ENCODE data around the gene TNIK. TPM values are rescaled to one million over a fixed set of nuclear protein-coding genes. Genes with fewer than 3 reads are reported as not detected.

TNIK gene
- total and polyA plus RNA-seq, 4 donors, result 3.7 to 9.8 (median 5.2) TPM

DNA sequence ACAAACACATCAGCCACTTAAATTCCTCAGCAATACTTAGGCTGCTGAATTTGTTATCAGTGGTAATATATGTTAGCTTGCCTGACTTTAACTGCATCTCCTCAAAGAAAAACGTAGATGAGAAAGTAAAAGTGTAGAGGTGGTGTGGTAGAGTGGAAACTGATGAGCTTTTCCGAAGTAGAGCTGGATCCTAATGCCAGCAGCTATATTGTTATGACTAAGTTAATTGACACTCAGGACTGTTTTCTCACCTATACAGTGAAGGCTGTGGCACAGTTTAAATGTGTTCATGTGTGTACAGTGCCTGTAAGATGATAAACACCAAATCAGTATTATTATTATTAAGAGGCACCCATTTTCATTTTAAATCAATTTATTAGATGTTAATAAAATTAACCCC is 174.9 kb downstream of the TNIK start:
- DNase-seq (ENCODE audit: low spot score), result no peak
- TF ChIP-seq, protein P1, sequence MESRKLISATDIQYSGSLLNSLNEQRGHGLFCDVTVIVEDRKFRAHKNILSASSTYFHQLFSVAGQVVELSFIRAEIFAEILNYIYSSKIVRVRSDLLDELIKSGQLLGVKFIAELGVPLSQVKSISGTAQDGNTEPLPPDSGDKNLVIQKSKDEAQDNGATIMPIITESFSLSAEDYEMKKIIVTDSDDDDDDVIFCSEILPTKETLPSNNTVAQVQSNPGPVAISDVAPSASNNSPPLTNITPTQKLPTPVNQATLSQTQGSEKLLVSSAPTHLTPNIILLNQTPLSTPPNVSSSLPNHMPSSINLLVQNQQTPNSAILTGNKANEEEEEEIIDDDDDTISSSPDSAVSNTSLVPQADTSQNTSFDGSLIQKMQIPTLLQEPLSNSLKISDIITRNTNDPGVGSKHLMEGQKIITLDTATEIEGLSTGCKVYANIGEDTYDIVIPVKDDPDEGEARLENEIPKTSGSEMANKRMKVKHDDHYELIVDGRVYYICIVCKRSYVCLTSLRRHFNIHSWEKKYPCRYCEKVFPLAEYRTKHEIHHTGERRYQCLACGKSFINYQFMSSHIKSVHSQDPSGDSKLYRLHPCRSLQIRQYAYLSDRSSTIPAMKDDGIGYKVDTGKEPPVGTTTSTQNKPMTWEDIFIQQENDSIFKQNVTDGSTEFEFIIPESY (IDR thresholded peaks at IDR 0.05), result no peak
- no peak for TF ChIP-seq GABPA (IDR thresholded peaks at IDR 0.05 in 1 of 2, conservative IDR thresholded peaks at IDR 0.05 in 1 of 2)
- TF ChIP-seq FOXA2 (IDR thresholded peaks at IDR 0.05), result no peak
- TF ChIP-seq, protein P2, sequence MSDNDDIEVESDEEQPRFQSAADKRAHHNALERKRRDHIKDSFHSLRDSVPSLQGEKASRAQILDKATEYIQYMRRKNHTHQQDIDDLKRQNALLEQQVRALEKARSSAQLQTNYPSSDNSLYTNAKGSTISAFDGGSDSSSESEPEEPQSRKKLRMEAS (IDR thresholded peaks at IDR 0.05), result no peak
- TF ChIP-seq HNF4G (IDR thresholded peaks at IDR 0.05), result no peak
- no peak for TF ChIP-seq JUND (IDR thresholded peaks at IDR 0.05)
- no peak for TF ChIP-seq EGR1 (IDR thresholded peaks at IDR 0.05; ENCODE audit: low read depth in 2 of 2)
- TF ChIP-seq, protein P3, sequence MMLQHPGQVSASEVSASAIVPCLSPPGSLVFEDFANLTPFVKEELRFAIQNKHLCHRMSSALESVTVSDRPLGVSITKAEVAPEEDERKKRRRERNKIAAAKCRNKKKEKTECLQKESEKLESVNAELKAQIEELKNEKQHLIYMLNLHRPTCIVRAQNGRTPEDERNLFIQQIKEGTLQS (IDR thresholded peaks at IDR 0.05), result no peak
- TF ChIP-seq HNF4A (conservative IDR thresholded peaks at IDR 0.05), result no peak
- no peak for TF ChIP-seq SP1 (IDR thresholded peaks at IDR 0.05)
- no peak for TF ChIP-seq YY1 (IDR thresholded peaks at IDR 0.05)
- TF ChIP-seq, protein P4, sequence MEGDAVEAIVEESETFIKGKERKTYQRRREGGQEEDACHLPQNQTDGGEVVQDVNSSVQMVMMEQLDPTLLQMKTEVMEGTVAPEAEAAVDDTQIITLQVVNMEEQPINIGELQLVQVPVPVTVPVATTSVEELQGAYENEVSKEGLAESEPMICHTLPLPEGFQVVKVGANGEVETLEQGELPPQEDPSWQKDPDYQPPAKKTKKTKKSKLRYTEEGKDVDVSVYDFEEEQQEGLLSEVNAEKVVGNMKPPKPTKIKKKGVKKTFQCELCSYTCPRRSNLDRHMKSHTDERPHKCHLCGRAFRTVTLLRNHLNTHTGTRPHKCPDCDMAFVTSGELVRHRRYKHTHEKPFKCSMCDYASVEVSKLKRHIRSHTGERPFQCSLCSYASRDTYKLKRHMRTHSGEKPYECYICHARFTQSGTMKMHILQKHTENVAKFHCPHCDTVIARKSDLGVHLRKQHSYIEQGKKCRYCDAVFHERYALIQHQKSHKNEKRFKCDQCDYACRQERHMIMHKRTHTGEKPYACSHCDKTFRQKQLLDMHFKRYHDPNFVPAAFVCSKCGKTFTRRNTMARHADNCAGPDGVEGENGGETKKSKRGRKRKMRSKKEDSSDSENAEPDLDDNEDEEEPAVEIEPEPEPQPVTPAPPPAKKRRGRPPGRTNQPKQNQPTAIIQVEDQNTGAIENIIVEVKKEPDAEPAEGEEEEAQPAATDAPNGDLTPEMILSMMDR (IDR thresholded peaks at IDR 0.05; ENCODE audit: low read depth, low read length, missing input control), result no peak
- no peak for TF ChIP-seq TAF1 (conservative IDR thresholded peaks at IDR 0.05)
- TF ChIP-seq FOXA1 (IDR thresholded peaks at IDR 0.05), result no peak
- TF ChIP-seq, protein P5, sequence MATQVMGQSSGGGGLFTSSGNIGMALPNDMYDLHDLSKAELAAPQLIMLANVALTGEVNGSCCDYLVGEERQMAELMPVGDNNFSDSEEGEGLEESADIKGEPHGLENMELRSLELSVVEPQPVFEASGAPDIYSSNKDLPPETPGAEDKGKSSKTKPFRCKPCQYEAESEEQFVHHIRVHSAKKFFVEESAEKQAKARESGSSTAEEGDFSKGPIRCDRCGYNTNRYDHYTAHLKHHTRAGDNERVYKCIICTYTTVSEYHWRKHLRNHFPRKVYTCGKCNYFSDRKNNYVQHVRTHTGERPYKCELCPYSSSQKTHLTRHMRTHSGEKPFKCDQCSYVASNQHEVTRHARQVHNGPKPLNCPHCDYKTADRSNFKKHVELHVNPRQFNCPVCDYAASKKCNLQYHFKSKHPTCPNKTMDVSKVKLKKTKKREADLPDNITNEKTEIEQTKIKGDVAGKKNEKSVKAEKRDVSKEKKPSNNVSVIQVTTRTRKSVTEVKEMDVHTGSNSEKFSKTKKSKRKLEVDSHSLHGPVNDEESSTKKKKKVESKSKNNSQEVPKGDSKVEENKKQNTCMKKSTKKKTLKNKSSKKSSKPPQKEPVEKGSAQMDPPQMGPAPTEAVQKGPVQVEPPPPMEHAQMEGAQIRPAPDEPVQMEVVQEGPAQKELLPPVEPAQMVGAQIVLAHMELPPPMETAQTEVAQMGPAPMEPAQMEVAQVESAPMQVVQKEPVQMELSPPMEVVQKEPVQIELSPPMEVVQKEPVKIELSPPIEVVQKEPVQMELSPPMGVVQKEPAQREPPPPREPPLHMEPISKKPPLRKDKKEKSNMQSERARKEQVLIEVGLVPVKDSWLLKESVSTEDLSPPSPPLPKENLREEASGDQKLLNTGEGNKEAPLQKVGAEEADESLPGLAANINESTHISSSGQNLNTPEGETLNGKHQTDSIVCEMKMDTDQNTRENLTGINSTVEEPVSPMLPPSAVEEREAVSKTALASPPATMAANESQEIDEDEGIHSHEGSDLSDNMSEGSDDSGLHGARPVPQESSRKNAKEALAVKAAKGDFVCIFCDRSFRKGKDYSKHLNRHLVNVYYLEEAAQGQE (IDR thresholded peaks at IDR 0.05), result no peak
- H3K9me3 ChIP-seq (ENCODE audit: control insufficient read depth in 4 of 4, low read length in 3 of 4), result no peaks in the 10 kb centered on the region
- H3K36me3 ChIP-seq (ENCODE audit: control insufficient read depth in 4 of 4, insufficient read depth in 3 of 4, low read depth in 1 of 4, low read length in 3 of 4), result no peaks in the 10 kb centered on the region
- H3K4me3 ChIP-seq (ENCODE audit: low read depth in 1 of 3, low read length in 3 of 3), result no peak overlapping the region
- 70% methylated on average over 2 of the region's 2 CpGs for WGBS
- no peak overlapping the region for H3K9ac ChIP-seq (ENCODE audit: low read depth in 1 of 2, low read length in 2 of 2)
- no peak overlapping the region for H3K27ac ChIP-seq (ENCODE audit: low read depth in 1 of 2, low read length in 2 of 2)
- peaks cover 3 to 13% (median 7%) of the 10 kb centered on the region in 4 donors for H3K4me1 ChIP-seq (ENCODE audit: control insufficient read depth in 4 of 4, insufficient read depth in 4 of 4, low read length in 3 of 4)
- H3K27me3 ChIP-seq (ENCODE audit: control insufficient read depth in 4 of 4, insufficient read depth in 4 of 4, low read length in 3 of 4), result no peaks in the 10 kb centered on the region
